Stimulated activated CD8-positive, alpha-beta memory T cell treated with anti-CD3 and anti-CD28 coated beads, Interleukin-7, amount 100 ng/mL, for 1 hour (primary cell): Measurements from ENCODE around the gene ENOSF1.
A peak's percentile ranks its signal among the peaks of the same experiment; 100 is the strongest.
"Not testable (repeated sequence)": the region's sequence is repeated elsewhere in the genome, so short reads cannot be mapped to it uniquely, and the experiment has no call there.

Experiments
- DNase-seq, 2 donors: peaks; one replicate each; pipeline ENCODE4 v3.0.0-alpha.2; 2020; ENCODE audit warnings: low read depth in 2 of 2

Gene ENOSF1, protein sequence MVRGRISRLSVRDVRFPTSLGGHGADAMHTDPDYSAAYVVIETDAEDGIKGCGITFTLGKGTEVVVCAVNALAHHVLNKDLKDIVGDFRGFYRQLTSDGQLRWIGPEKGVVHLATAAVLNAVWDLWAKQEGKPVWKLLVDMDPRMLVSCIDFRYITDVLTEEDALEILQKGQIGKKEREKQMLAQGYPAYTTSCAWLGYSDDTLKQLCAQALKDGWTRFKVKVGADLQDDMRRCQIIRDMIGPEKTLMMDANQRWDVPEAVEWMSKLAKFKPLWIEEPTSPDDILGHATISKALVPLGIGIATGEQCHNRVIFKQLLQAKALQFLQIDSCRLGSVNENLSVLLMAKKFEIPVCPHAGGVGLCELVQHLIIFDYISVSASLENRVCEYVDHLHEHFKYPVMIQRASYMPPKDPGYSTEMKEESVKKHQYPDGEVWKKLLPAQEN

DNA sequence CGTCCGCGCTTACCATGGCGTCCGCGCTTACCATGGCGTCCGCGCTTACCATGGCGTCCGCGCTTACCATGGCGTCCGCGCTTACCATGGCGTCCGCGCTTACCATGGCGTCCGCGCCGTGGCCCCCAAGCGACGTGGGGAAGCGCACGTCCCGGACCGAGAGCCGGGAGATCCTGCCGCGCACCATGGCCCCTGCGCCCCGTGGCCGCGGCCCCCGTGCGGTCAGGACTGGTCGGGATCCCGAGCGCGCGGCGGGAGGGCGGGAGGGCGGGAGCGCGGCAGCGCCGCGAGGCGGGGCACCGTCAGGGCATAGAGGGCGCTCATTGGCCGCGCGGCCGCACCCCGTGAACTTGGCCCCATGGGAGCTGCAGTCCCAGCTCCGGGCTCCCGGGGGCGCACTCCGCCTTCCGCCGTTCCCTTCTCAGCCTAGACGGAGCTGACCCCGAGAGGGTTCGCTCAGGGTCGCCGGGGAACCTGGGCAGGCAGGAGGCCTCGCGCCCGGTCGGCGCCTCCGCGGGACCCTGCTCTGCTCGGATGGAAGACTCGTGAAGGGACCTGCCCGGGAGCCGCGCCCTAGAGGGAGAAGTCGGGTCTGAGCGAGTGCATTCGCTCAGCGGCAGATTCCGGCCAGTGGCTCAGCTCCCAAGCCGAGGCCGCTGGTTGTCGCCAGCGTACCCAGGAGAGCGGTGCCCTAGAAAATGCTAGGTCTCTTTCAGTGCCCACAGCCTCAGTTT, at the start of gene ENOSF1:
ENOSF1 (minus strand) TSS at position 230 of the 734 bp plus-strand sequence; CDS start at position 187, 43 bp downstream.
- peak; percentile 66 to 69 for DNase-seq

DNA sequence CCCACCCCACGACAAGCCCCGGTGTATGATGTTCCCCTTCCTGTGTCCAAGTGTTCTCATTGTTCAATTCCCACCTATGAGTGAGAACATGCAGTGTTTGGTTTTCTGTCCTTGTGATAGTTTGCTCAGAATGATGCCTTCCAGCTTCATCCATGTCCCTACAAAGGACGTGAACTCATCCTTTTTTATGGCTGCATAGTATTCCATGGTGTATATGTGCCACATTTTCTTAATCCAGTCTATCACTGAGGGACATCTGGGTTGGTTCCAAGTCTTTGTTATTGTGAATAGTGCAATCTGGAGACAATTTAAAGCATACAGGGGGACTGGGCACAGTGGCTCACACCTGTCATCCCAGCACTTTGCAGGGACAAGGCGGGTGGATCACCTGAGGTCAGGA, 47.4 kb upstream of the ENOSF1 start:
- not testable (repeated sequence) for DNase-seq

DNA sequence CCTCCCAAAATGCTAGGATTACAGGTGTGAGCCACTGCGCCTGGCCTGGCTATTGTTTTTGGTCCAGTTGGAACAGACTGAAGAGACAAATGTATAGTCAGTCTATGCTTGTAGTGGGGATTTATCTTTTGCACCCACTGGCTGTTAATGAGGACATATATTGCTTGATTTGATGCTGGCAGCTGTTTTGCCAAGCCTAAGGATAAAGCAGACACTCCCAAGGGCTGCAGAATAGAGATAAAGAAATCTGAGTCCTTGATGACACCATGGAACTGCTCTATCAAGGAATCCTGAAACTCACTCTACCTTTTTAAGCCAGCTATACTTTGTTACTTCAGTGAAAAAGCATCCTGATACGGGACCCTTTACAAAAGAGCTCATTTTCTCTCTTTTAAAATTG, 43.1 kb upstream of the ENOSF1 start:
- no peak for DNase-seq

DNA sequence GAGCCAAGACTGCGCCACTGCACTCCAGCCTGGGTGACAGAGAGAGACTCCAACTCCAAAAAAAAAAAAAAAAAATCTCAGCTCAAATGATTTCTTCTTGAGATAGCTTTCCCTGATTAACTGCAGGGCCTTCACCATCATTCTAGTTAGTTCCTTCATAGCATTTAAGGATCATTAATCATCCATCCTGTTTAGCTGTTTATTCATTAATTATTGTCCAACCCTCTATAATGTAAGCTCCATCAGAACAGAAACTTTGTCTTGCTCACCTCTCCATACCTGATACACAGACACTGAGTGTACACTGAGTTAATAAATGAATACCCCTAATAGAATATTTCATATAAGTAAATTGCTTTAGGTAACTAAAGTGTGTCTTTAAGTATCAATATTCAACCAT, 42.2 kb upstream of the ENOSF1 start:
- DNase-seq = no peak

DNA sequence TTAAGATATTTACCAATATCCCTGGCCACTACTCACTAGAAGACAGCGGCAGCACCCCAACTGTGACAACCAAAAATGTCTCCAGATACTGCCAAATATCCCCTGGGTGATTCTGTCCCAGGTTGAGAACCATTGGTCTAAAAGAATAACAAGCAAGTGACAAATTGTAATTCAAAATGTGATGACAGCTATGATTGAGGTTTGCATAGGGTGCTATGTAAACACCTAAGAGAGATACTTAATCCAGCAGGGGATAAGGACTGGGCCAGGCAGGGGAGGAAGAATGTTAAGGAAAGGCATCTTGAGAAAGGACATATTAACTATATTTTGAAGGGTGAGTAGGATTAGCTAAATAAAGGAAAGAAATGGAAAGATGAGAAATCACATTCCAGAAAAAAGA, 38.0 kb upstream of the ENOSF1 start:
- no peak for DNase-seq

DNA sequence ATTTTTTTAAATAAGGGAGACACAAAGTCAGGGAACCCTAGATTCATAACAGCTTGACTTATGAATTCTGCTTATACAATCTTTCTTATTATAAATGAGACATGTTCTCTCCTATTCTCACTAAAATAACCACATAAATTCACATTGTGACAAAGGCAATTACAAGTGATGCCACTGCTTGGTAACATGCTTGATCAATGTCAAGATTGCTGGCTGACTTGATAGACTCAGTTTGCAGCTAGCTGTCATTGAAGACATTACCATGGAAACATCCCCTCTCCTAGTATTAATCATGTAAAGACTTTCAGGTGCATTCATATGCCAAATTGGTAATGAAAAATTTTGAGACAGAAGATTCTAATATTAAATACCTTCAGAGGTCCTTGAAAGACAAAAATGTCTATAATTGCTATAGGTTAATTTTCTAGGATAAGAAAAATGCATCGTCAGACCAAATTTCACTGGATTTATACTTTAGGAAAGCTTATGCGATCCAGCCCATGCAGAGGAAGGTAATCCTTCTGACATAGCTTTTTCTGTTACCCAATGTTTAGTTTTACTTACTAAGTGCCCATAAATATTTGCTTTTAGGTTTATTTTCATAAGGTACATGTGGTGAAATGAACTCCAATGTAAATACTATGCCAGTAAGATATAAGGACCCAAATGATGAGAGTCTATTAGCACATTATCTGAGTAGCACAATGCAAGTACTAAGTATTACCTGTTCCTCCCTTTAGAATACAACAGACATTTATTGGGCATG, 32.6 kb upstream of the ENOSF1 start:
- DNase-seq = no peak

DNA sequence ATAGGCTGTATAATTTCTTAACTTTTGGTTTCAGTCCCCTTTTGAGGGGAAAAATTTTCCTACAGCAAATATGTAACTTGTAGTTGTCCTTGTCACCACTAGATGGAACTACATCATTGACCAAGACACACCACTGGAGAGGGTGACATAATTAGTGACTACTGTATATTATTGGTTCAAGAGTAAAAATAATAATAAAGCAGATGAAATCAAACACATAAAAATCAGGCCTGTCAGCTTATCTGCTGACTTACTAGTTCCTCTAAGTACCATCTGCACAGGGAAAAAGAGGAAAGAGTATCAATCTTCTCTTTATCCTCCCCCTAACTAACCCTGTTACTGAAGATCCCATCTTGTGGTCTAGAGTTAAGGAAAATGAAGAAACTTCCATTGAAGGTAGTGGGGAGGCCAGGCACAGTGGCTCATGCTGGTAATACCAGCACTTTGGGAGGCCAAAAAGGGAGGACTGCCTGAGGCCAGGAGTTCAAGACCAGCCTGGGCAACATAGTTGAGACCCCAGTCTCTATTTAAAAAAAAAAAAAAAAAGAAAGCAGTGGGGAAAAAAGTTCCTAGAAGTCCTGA, 29.6 kb upstream of the ENOSF1 start:
- DNase-seq = no peak

DNA sequence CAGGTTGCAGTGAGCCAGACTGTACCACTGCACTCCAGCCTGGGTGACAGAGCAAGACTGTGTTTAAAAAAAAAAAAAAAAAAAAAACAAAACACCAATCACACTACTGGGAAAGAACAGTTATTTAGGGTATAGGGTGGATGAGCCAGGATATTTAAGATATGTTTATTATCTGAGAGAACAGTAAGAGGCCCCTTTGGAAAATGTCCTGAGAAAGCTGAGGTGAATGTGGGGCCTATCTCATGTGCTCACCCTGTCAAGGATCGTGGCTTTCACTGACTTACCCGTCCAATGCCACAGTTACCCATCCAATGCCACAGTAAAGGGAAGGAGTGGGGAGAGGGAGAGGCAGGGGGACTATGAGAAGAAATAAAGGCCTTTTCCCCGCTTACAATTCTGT, 19.9 kb upstream of the ENOSF1 start:
- no peak for DNase-seq

DNA sequence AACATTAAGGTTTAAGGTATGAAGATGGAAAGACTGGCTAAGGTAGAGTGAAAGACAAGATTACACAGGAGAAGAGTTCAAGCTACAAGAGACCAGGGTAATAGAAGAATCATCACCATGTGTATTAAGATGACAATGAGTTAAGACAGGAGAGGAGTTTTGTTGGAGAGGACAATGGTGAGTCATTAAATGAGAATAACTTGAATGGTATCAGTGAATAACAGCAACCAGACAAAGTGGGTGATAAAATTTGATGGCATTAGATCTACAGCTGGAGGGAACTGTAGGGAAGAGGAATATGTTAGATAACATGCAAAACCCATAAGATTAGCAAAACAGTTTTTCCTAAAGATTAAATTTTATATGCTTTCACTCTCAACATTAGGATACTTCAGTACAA, 18.8 kb upstream of the ENOSF1 start:
- no peak for DNase-seq

DNA sequence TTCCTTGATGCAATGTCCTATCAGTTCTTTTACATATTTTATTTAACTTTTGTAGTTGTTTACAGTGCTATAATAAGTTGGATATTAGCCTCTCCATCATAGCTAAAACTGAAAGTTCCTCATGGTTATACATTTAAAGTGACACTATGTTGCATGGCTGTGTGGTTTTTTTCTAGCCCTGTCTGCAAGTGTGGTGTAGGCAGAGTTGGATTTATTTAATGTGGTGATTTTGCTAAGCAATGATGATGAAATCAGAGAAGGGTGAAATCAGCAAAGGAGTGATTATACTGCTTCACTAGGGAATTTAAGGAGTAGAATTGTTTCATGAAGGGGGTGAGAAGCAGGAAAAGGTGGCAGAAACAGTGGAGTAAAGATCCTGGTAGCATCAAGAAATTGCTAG, 18.3 kb upstream of the ENOSF1 start:
- DNase-seq = no peak

DNA sequence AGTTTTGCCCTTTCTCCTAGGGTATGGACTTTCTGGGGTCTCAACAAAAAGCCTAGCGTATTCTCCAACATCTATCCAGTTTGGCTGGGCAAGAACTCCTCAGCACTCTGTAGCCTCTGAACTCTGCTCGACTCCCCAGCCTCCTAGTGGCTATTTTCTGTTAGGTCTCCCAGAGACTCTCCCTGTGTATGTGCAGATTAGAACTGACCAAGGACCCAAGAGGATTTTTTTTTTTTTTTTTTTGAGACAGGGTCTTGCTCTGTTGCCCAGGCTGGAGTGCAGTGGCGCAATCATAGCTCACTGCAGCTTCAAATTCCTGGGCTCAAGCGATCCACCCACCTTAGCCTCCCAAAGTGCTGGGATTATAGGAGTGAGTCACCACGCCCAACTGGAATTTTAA, 17.7 kb upstream of the ENOSF1 start:
- DNase-seq = not testable (repeated sequence)

DNA sequence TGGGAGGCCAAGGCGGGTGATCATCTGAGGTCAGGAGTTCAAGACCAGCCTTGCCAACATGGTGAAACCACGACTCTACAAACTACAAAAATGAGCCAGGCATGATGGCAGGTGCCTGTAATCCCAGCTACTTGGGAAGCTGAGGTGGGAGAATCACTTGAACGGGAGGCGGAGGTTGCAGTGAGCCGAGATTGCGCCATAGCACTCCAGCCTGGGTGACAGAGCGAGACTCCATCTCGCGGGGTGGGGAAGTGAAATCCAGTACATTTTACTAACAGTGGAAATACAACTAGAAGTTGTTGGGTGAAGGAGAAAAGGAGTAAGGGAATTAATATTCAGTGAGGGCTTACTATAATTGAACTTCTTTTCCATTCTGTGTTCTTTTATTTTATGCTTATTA, 13.2 kb upstream of the ENOSF1 start:
- no peak for DNase-seq

DNA sequence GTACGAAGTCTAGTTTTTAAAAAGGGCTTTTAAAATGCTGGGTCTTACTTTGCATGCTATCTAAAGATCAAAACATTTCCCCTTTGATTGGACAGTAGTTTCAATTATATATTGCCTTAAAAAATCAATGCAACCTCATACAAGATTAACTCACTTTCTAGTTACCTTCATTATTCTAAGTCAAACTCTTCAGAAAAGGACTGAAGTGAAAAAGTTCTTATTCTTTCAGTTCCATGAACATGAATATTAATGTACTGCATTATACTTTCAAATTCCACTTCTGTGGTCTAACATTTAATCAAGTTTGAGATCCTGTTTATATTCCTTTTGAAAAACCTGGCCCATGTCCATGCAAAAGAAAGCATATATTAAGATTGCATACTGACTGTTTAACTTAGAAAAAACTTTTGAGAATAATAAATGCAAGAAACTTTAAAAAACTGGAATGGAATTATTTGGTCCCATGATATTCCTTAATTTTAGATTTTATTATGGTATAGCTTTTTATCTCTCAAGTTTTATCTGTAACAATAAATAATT, 11.2 kb upstream of the ENOSF1 start:
- no peak for DNase-seq

DNA sequence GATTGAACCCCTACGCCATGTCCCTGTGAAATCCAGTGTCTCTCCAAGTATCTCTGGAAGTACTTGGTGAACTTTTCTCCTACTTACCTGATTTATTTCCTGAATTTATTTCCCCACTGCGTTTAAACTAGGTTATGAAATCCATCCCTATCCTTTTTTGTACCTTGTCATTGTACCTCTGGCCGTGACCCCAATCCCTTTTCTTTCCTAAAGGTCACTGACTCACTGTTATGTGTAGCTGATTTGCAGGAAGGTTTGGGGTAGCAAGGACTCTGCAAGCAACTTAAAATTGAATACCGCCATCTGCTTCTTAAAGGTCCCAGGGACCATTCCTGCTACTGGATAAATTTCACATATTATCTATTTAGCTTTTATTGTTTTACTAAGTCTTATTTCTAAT, 4.6 kb upstream of the ENOSF1 start:
- no peak for DNase-seq

DNA sequence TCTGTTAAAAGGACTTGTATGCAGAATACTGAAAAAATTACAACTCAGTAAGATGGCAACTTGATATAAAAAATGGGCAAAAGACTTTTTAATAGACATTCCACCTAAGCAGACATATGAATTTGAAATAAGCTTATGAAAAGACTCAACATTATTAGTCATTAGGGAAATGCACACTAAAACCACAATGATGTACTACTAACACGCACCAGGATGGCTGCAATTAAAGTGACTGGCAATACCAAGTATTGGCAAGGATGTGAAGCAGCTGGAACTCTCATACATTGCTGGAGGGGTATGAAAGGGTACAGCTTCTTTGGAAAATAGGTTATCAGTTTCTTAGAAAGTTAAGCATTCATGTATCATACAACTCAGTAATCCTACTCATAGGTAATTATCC, 3.2 kb upstream of the ENOSF1 start:
- no peak for DNase-seq

DNA sequence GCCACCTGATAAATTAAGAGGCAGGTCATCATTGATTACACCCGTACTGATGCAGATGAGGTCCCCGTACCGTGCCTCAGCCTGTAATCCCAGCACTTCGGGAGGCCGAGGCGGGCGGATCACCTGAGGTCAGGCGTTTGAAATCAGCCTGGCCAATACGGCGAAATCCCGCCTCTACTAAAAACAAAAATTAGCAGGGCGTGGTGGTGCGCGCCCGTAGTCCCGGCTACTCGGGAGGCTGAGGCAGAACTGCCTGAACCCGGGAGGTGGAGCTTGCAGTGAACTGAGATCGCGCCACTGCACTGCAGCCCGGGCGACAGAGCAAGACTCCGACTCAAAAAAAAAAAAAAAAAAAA, 683 bp upstream of the ENOSF1 start:
- no peak for DNase-seq

DNA sequence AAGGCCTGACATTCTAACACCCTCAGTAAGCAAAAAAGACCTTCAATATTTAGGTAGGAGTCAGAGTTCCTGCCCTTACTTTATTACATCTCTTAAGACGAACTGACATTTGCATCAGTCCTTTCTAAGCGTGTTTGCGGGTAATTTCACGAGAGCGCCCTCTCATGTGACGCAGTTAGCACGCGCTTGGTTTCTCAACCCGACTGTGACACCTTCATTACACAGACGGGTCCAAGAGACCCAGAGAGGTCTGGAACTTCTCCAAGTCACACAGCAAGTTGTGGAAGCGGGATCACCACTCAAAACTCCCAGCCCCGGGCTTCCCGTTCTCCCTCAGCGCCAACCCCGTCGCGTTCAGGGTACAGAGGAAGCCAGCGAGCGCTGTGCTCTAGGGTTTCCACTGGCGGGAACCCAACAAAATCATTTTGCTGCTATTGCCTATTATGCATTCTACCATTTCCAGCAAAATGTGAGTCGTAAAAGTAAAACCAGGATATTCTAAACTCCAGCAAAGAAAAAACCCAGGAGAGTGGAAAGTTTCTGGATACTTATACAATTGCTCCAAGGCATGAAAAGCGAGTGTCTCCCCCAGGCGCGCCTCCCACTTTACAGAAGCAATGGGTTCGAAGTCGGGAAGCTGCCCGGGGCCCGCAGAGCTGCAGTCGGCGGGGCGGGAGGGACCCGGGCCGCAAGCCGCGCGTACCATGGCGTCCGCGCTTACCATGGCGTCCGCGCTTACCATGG, 601 bp downstream of the ENOSF1 start:
- DNase-seq = peak; percentile 39 to 58

DNA sequence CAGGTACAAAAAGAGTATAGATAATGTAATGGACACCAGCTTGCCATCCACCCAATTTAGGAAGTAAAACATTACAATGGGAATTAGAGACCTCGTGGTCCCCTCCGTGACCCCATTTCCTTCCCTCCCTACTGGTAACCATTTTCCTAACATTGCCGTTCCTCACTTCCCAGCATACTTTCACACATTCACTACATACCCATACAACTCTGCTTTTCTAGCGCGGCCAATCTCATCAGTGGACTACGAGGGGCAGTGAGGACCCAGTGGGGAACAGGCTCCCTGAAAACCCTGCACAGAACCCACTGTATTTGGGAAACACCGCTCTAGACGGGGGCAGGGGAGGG, 1.1 kb downstream of the ENOSF1 start:
- DNase-seq = no peak

DNA sequence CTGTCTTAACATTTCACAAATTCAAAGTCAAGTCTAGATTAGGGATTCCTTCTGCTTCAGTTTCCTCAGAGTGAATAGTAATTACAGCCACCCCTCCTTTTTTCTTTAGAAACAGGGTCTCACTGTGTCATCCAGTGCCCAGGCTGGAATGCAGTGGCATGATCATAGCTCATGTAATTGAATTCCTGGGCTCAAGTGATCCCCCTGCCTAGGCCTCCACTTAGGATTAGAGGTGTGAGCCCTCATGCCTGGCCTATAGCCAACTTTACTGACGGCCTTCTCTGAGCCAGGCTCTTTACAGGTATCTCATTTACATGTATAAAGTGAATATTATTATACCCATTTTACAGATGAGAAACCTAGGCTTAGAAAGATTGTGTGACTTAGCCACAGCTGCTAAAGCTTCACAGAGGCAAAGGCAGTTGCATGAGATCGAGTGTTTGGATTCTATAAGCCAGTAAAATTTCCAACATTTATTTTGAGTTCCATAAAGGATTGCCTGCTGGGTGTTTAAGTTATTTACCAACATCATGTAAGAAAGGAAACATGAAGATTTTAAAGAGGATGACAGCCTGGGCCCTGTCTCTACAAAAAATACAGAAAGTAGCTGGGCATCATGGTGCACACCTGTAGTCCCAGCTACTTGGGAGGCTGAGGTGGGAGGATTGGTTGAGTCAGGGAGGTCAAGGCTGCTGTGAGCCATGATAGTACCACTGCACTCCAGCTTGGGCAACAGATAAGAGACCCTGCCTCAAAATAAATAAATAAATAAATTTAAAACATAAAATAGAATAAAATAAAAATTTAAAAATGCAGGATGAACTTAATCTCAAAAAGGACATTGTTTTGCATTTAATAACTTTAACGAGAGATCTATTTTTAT, 1.8 kb downstream of the ENOSF1 start:
- DNase-seq = no peak

DNA sequence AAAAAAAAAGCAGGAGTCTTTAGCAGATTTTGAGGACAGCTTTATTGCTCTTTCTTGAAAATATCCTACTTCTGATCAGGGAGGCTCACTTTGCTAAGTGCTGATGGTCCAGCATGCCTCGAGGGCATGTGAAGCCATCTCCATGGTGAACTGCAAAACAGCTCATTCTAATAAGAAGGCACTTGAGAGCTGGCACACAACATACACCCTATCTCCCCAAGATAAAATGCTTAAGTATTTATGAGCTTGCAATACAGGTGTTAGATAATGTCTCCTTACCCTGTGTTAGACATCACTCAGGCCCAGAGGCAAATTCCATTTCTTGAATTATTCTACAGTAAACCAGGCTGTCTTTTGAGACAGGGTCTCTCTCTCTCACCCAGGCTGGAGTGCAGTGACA, 2.7 kb downstream of the ENOSF1 start:
- DNase-seq = no peak
